Measurements from ENCODE around the gene DLGAP4.

Gene DLGAP4

GRCh38 chr20:36275011-36275410 is 31.1 kb upstream of the DLGAP4 start:
- TF ChIP-seq CTCF (conservative IDR thresholded peaks at IDR 0.05; ENCODE audit: control insufficient read depth, insufficient read depth, low read depth, low read length), result no peak
- no peak overlapping the region for H3K4me3 ChIP-seq (ENCODE audit: control insufficient read depth, low read depth, low read length)
- no peak for DNase-seq (ENCODE audit: low read depth)

- H3K4me3 ChIP-seq (ENCODE audit: control insufficient read depth, low read depth, low read length), result no peak overlapping the region
- no peak for DNase-seq (ENCODE audit: low read depth)
- TF ChIP-seq CTCF (conservative IDR thresholded peaks at IDR 0.05; ENCODE audit: control insufficient read depth, insufficient read depth, low read depth, low read length), result no peak
Observed at GRCh38 chr20:36275441-36276189, 30.5 kb upstream of the DLGAP4 start.

GRCh38 chr20:36277546-36277945 is 28.6 kb upstream of the DLGAP4 start:
- no peak for TF ChIP-seq CTCF (conservative IDR thresholded peaks at IDR 0.05; ENCODE audit: control insufficient read depth, insufficient read depth, low read depth, low read length)
- DNase-seq (ENCODE audit: low read depth), result no peak
- H3K4me3 ChIP-seq (ENCODE audit: control insufficient read depth, low read depth, low read length), result no peak overlapping the region

GRCh38 chr20:36279362-36279761 is 26.8 kb upstream of the DLGAP4 start:
- no peak for TF ChIP-seq CTCF (conservative IDR thresholded peaks at IDR 0.05; ENCODE audit: control insufficient read depth, insufficient read depth, low read depth, low read length)
- no peak overlapping the region for H3K4me3 ChIP-seq (ENCODE audit: control insufficient read depth, low read depth, low read length)
- no peak for DNase-seq (ENCODE audit: low read depth)

- H3K4me3 ChIP-seq (ENCODE audit: control insufficient read depth, low read depth, low read length), result no peak overlapping the region
- TF ChIP-seq CTCF (conservative IDR thresholded peaks at IDR 0.05; ENCODE audit: control insufficient read depth, insufficient read depth, low read depth, low read length), result no peak
- no peak for DNase-seq (ENCODE audit: low read depth)
Observed at GRCh38 chr20:36279776-36280175, 26.4 kb upstream of the DLGAP4 start.

GRCh38 chr20:36281785-36282380 is 24.3 kb upstream of the DLGAP4 start:
- no peak for TF ChIP-seq CTCF (conservative IDR thresholded peaks at IDR 0.05; ENCODE audit: control insufficient read depth, insufficient read depth, low read depth, low read length)
- no peak overlapping the region for H3K4me3 ChIP-seq (ENCODE audit: control insufficient read depth, low read depth, low read length)
- DNase-seq (ENCODE audit: low read depth), result no peak
